AG08396 (cell line): ENCODE data around the gene TAS1R1.
"Not testable (repeated sequence)": the region's sequence is repeated elsewhere in the genome, so short reads cannot be mapped to it uniquely, and the experiment has no call there.

Experiments
- DNase-seq: peaks from one replicate; pipeline ENCODE4 v3.0.0; 2012; ENCODE audit warnings: low spot score, mixed read lengths

TAS1R1 gene

DNA sequence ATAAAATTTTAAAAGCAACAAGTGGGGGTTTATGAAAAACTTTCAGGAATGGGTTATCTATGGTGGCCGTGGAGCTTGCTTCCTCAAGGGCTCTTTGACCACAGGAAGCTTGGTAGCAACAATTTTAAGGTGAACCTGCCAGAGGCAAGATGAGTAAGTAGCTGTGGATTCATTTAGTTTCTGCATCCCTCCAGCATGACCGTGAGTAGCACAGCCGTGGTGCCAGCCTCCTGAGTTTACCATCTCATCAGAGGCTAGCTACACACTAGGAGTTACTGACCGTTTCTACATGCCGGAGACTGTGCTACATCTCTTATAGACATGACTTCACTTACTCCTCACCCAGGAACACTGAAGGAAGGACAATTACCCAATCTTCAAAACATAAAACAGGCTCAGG lies 33.6 kb upstream of the TAS1R1 start:
- no peak for DNase-seq

DNA sequence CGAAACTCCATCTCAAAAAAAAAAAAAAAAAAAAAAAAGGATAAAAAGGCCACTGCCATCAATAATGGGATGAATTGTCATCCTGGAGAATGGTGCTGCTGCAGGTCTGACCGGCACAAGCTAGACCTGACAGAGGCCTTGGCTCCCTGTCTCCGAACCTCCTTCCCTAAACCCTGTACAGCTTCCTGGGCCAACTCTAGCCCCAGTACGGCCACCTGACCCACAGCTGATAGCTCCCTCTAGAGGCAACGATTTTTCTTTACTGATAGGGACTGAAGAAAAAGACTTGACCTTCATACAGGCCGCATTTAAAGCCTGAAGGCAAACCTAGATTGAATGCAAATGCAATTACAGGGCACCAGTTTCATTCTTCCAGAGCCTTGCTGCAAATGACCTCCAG lies 31.5 kb upstream of the TAS1R1 start:
- DNase-seq, result peak; percentile 61

DNA sequence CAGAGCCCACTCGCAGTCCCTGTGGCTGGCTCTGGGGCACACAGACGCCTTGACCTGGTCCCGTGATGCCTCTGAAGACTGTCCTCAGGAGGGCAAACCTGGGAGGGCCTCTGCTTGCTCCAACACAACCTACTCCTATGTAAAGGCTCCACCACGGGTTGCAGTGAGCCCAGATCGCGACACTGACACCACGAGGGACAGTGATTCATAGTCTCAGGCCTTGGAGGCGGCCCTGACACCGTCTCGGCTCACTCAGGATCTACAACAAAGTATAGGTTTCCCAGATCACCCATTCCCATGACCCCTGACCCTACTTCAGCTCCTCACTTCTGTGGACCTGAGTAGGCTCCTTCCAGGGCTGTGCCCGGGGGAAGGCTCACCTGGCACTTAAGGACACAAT lies 28.8 kb upstream of the TAS1R1 start:
- DNase-seq, result no peak

DNA sequence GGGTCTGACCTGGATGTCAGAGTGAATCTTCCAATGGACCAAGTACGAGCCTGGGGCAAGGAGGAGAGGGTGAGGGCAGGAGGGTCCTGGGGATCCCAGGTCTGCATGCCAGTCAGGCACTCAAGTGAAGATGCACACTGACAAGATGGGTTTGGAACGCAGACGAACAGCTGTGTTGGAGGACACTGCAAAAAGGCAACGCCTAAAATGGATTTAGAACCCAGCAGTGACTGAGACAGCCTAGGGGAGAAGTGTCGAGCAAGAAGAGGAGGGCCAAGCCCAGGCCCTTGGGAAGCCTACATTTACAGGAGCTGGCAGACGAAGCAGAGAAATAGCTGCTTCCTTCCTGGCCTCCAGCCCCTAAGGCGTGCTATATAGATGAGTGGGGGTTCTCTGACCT lies 26.6 kb upstream of the TAS1R1 start:
- no peak for DNase-seq

DNA sequence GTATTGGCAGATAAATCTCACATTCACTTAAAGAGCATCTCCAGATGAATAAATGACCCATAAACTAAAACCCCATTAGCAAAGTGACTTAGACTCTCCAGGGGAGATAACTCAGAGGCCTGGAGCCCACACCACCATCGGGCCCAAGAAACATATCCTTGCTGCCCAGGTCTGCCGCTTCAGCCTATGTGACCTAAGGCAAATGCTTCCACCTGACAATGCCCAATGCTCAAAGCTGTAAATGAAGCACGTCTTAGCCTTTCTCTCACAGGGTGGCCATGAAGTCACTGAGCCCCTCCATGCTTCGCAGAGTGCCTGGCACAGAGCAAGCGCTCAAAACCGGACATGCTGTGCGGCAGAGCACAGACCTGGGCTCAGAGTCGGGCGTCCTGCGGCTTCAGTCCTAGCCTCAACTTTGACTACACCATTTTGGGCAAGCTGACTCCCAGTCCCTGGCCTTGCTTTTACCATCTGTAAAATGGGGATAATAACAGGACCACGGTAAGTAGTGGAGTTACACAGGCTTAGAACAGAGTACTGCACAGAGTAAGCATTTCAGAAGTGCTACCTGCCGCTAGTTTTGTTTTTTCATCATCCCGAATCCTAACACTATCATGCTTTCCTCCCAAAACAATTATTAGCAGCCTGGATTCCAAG lies 24.5 kb upstream of the TAS1R1 start:
- DNase-seq, result no peak

- no peak for DNase-seq
These were observed 23.1 kb upstream of the TAS1R1 start for GRCh38 chr1:6531996-6532395.

DNA sequence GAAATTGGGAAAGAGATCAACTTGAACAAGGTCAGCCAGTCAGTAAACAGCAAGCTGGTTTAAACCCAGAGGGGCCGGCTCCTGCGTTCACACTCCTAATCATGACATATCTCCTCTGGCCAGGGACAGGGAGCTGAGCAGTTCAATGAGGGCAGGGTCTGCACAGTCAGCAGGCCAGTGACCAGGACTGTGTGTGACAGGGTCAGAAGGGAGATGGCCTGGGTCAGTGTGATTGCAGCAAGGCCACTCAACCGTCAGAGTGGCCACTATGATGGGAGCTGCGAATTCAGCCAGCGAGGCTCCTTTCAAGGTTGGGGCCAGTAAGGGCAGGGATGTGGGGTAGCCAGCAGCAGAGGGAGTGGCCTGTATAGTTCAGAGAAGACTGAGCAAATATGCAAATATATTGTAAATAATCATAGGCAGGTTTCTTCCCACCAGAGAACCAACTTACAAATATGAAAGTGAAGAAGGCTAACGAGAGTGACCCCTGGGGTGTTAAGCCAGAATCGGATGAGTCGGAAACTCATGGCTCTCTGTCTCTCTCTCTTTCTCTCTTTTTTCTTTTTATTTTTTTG lies 20.8 kb upstream of the TAS1R1 start:
- DNase-seq, result no peak

DNA sequence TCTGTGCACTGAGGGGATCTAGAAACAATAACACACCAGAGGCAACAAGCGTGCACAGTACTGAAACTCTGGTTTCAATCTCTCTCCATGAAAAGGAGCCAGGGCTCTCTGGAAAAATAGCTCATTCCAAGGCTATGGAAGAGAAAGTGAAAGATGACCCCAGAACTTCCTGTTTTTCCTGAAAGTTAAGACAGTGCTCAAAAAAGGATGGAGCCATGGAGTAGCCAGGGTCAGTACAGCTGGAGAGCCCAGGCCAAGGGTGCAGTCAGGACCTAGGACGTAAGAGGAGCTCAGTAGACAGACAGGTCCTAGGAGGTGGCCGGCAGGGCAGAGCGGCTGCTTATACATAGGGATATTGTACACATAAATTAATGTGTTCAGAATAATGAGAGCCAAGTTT lies 19.9 kb upstream of the TAS1R1 start:
- DNase-seq, result no peak

DNA sequence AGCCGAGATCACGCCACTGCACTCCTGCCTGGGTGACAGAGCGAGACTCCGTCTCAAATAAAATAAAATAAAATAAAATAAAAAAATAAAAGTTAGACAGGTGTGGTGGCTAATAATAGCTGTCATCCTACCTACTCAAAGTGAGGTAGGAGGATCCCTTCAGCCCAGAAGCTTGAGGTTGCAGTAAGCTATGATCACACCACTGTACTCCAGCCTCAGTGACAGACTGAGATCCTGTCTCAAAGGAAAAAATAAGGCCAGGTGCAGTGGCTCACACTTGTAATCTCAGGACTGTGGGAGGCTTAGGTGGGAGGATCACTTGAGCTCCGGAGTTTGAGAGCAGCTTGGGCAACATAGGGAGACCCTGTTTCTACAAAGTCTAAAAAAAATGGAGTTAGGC lies 18.8 kb upstream of the TAS1R1 start:
- DNase-seq, result no peak

DNA sequence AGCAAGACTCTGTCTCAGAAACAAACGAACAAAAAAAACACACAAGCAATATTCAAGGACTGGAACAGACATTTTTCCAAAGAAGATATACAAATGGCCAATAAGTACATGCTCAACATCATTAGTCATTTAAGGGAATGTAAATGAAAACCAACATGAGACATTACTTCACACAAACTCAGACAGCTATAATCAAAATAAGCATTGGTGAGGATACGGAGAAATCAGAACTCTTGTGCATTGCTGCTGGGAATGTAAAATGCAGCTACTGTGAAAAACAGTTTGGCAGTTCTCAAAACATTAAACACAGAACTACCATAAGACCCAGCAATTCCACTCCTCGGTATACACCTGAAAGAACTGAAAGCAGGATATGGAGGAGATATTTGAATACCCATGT lies 16.2 kb upstream of the TAS1R1 start:
- peak; percentile 33 for DNase-seq

DNA sequence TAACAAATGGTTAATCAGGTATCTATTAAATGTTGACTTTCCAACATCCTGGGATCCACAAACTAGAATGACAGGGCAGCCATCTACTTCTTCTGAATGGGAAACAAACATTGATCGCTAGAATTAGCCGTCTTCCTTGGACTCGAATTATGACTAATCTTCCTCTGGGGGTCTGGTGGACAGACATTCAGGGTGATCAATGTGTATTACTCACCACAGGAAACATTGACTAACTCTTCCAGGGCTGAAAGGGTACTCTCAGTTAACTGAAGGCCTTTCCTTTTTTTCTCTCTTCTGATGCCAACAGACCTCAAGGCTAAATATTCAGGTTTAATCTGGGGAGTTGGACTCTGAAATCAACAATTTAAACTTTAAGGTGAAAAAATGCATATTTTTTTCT lies 10.3 kb upstream of the TAS1R1 start:
- DNase-seq, result peak; percentile 47

DNA sequence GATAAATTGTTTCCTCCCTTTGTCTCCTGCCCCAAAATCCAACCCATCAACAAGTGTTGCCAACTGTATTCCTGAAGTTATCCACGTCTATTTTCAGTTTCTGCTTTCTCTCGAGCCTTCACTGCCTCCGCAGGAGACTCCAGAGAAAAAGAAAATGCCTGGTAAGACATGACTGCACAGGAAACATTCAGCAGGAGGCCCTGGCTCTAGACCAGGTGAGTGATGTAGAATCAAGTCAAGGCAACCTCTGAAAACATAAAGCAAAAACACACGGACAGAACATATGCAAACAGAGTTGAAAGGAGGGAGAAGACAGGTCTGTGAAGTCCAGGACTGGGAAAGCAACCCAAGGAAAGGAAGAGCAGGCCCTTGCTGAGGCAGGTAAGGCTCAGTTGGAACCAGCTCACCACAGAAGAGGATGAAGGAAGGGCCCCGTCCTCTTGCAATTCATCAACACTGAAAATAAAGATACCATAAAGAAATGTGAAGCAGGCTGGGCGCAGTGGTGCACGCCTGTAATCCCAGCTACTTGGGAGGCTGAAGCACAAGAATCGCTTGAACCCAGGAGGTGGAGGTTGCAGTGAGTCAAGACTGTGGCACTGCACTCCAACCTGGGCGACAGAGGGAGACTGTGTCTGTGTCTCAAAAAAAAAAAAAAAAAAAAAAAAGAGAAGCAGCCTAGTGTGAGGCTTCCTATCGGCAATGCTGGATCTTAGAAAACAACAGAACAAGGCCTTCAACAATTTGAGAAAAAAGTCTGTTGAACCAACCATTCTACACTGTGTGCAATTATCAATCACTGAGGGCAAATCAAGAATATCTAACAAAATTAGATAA lies 9.6 kb upstream of the TAS1R1 start:
- DNase-seq, result no peak

GRCh38 chr1:6546326-6546725 lies 8.8 kb upstream of the TAS1R1 start:
- no peak for DNase-seq

DNA sequence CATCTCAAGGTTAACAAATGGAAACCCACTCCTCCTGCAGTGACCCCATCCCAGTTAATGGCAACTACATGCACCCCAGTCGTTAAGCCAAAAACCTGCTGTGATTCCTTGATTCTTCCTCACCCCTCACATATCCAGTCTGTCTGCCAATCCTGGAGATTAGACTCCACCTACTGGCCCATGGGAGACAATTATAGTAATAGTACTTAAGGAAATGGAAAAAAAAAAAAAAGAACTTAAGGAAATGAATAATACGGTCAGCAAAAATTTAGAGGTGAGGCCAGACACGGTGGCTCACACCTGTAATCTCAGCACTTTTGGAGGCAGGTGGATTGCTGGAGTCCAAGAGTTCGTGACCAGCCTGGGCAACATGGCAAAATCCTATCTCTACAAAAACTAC lies 7.8 kb upstream of the TAS1R1 start:
- no peak for DNase-seq

- DNase-seq, result peak; percentile 99
These were observed 838 bp upstream of the TAS1R1 start, which contains the start of gene NOL9 for GRCh38 chr1:6554031-6554906. TSS of gene NOL9 (minus strand) at chr1:6554513. CDS start at chr1:6554502, 11 bp downstream.

- DNase-seq, result no peak
These were observed 2.5 kb downstream of the TAS1R1 start for GRCh38 chr1:6557597-6557996.

DNA sequence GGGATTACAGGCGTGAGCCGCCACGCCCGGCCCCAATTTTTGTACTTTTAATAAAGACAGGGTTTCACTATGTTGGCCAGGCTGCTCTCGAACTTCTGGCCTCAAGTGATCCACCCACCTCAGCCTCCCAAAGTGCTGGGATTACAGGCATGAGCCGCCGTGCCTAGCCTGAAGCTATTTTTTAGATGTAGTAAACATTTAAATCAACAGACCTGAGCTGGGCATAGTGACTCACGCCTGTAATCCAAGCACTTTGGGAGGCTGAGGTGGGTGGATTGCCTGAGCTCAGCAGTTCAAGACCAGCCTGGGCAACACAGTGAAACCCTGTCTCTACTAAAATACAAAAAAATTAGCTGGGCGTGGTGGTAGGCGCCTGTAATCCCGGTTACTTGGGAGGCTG lies 4.1 kb downstream of the TAS1R1 start:
- DNase-seq, result not testable (repeated sequence)

GRCh38 chr1:6560267-6560666 lies 5.2 kb downstream of the TAS1R1 start:
- DNase-seq, result no peak

GRCh38 chr1:6569033-6569432 lies 13.9 kb downstream of the TAS1R1 start:
- no peak for DNase-seq

DNA sequence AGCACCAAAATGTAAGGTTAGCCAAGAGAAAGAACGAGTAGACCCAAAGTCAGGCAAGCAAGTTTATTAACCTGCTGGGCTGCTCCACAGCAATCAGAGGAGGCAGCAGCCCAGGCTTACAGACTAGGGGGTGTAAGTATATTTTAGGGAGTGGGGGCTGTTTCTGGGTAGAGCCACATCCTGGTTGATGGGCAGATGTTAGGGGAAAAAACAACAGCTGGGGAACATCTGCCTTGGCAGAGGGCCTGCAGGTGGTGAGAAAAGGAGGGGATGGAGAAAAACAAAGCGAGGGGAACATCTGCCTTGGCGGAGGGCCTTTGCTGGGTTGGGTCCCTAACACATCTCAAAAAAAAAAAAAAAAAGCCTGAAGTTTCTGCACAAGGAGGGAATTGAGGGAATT lies 15.0 kb downstream of the TAS1R1 start:
- no peak for DNase-seq

DNA sequence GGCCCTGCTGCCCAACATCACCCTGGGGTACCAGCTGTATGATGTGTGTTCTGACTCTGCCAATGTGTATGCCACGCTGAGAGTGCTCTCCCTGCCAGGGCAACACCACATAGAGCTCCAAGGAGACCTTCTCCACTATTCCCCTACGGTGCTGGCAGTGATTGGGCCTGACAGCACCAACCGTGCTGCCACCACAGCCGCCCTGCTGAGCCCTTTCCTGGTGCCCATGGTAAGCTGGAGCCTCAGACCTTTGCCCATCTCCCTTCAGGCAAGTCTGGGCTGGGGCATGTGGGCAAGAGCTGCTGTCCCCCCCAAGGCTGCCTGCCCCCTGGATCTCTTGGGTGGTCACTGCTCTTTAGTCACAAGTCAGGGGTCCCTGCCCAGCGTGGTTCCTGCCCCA lies 15.9 kb downstream of the TAS1R1 start:
- no peak for DNase-seq

DNA sequence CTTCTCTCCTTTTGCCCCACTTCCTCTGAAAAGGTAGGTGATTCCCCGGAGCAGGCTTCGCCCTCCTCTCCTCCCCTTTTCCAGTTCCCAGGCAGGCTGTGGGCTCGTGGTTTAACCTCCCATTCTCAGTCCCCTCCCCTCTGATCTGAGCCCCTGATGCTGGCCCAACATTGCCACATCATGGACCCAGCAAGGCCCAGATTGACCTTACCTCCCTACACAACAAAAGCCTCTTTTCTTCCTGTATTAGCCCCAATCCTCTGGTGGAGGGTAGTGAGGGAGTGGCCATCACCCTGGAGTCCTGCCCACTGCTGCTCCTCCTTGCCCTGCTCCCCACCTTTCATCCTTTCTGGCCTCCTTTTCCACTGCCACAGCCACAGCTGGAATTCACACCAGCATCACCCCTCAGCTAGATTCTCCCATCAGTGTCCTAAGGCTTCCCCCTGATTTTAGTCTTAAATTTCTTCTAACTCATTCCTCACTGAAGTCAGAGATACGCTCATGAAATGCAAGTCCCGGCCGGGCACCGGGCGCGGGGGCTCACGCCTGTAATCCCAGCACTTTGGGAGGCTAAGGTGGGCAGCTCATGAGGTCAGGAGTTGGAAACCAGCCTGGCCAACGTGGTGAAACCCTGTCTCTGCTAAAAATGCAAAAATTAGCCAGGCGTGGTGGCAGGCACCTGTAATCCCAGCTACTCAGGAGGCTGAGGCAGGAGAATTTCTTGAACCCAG lies 17.7 kb downstream of the TAS1R1 start:
- DNase-seq, result no peak
